Stimulated activated naive B cell treated with anti-CD40 and anti-IgM and Interleukin-4, amounts not matched to agents 10 μg/mL and 1 μg/mL and 100 μg/mL, for 72 hours (primary cell): ENCODE measurements around the gene SERPINA7.
"Not testable (repeated sequence)": the region's sequence is repeated elsewhere in the genome, so short reads cannot be mapped to it uniquely, and the experiment has no call there.

Experiments
- ATAC-seq, 2 donors: fragments of 150-1000 bp; cut with Tn5 transposase; replicated peaks; 2 replicates each; pipeline ENCODE4 v1.10.0; 2021; ENCODE audit warnings: moderate library complexity in 1 of 2
- DNase-seq: peaks from one replicate; pipeline ENCODE4 v3.0.0; 2021
- H3K27ac Mint-ChIP-seq: one replicate; pipeline ENCODE4 v1.8.0; 2022; ENCODE audit warnings: mild to moderate bottlenecking, mixed read lengths
- H3K27me3 Mint-ChIP-seq, 2 donors: one replicate each; pipeline ENCODE4 v1.8.0; 2022; ENCODE audit warnings: mixed read lengths in 2 of 2
- H3K36me3 Mint-ChIP-seq, 2 donors: one replicate each; pipeline ENCODE4 v1.8.0; 2022; ENCODE audit warnings: mixed read lengths in 2 of 2, mild to moderate bottlenecking in 1 of 2
- H3K4me1 Mint-ChIP-seq, 2 donors: one replicate each; pipeline ENCODE4 v1.8.0; 2022; ENCODE audit warnings: mixed read lengths in 2 of 2, mild to moderate bottlenecking in 1 of 2
- H3K4me3 Mint-ChIP-seq, 2 donors: one replicate each; pipeline ENCODE4 v1.8.0; 2022; ENCODE audit warnings: mild to moderate bottlenecking in 2 of 2, mixed read lengths in 2 of 2, moderate library complexity in 1 of 2
- H3K9me3 Mint-ChIP-seq, 2 donors: one replicate each; pipeline ENCODE4 v1.8.0; 2022; ENCODE audit warnings: mixed read lengths in 2 of 2, mild to moderate bottlenecking in 1 of 2

Gene SERPINA7

DNA sequence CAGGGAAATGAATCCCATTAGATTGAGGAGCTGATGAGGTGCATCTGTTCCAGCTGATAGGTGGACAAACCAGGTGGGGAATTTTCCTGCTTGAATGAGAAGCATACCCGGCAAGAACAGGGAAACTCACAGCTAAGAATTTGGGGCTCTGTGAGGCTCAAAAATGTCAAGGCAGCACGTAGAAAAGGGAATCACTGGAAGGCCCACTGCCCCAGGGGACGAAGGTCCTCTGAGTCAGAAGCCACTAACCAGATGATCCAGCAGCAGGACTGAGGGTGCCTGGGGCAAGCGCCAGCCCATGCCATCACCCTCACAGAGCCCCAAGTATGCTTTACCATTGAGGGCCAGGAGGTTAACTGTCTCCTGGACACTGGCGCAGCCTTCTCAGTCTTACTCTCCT, 37.9 kb downstream of the SERPINA7 start:
- H3K4me3 Mint-ChIP-seq, H3K4me1 Mint-ChIP-seq, H3K9me3 Mint-ChIP-seq, DNase-seq, H3K27me3 Mint-ChIP-seq, H3K36me3 Mint-ChIP-seq, H3K27ac Mint-ChIP-seq, ATAC-seq: not testable (repeated sequence)

DNA sequence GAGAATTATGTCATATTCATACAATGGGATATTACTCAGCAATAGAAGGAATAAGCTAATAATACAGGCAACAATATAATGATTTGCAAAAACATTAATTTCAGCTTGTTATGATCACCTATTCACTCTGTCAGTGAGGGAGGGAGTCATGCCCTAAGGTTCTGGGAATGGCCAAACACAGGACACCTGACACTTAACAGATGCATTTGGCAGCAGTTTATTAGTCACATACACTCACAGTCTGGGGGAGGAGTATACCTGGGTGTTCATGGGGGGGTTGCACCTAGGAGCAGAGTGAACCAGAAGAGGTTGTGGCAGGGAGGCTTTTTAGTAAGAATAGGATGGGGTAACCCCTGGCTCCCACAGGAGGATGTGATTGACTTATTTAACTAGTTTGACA, 38.3 kb downstream of the SERPINA7 start:
- H3K36me3 Mint-ChIP-seq = no peaks in the 10 kb centered on the region
- no peak overlapping the region for H3K4me3 Mint-ChIP-seq
- DNase-seq (no peak), ATAC-seq (no peak)
- H3K4me1 Mint-ChIP-seq = no peaks in the 10 kb centered on the region
- H3K27ac Mint-ChIP-seq = no peak overlapping the region
- H3K9me3 Mint-ChIP-seq = peaks cover 0 to 2% of the 10 kb centered on the region in 2 donors
- H3K27me3 Mint-ChIP-seq = no peaks in the 10 kb centered on the region

DNA sequence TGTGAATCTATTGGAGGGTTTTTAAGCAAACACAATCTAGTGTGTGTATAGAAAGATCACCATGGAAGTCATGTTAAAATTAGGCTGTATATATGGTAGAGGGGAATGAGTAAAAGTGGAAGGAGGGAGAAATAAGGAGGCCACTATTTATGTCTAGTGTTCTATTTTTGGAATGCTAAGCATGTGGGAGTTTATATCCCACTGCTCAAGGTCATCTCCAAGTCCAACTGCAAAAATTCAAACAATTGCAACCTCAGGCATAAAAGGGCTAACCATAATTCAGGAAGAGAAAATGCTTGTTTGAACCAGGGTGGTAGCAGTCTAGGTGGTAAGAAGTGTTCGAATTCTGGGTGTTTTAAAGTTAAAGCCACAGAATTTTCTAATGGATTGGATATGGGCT, 39.2 kb downstream of the SERPINA7 start:
- Mint-ChIP-seq H3K36me3 (no peaks in the 10 kb centered on the region), H3K27me3 (no peaks in the 10 kb centered on the region), H3K27ac (no peak overlapping the region), H3K4me3 (no peak overlapping the region), H3K4me1 (no peaks in the 10 kb centered on the region), H3K9me3 (peaks cover 0 to 2% of the 10 kb centered on the region in 2 donors)
- no peak for DNase-seq
- no peak for ATAC-seq

DNA sequence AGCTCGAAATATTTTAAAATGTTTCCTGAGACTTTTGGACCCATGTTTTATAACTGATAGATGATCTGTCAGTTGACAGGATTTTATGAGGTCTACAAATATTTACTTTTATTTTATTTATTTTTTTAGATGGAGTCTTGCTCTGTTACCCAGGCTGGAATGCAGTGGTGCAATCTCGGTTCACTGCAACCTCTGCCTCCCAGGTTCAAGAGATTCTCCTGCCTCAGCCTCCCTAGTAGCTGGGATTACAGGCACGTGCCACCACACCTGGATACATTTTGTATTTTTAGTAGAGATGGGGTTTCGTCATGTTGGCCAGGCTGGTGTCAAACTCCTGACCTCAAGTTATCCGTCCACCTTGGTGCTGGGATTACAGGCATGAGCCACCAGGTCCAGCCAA, 50.0 kb downstream of the SERPINA7 start:
- H3K4me1 Mint-ChIP-seq, H3K27me3 Mint-ChIP-seq, DNase-seq, H3K27ac Mint-ChIP-seq, H3K9me3 Mint-ChIP-seq, H3K4me3 Mint-ChIP-seq, H3K36me3 Mint-ChIP-seq, ATAC-seq: not testable (repeated sequence)
